GM20000 (cell line): ENCODE data around the gene HK3.

Experiments used
- DNase-seq: peaks from one replicate; pipeline ENCODE4 v3.0.0; 2012; ENCODE audit warnings: low spot score
- TF ChIP-seq, protein P1 (sequence below): IDR thresholded peaks from 2 replicates; pipeline ENCODE4 v1.5.1; 2012; ENCODE audit warnings: mild to moderate bottlenecking, control low read depth; ENCODE audit errors: extremely low read depth, missing control alignments

Gene HK3

DNA sequence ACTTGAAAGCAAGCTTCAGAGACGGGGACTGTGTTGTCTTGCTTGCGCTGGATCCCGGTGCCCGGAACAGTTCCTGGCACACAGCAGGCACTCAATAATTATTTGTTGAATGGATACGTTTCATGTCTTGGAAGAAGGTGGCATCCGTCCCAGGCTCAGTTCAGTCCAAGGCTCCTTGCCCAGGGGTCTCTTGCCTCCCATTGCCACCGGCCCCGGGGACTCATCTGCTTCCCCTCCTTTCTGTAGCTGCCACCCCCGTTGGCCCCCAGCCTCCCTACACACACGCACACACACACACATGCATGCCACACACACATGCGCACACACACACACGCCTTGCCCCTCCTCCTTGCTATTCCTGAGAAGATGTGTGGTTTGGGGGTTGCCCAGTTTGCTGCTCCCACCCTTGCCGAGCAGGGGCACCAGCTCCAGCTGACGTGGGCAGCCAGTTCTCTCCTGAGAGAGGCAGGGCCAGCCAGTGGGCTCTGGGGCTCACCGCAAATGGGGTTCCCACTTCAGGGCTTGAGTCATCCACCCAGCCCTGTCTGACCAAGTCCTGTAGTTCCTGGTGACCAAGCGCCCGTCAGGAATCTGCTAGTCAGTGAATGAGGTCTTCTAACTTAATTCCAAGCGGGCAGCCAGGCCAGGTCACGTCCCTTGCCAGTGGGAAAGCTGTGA, 41.8 kb downstream of the HK3 start:
- DNase-seq: no peak
- TF ChIP-seq, protein P1, sequence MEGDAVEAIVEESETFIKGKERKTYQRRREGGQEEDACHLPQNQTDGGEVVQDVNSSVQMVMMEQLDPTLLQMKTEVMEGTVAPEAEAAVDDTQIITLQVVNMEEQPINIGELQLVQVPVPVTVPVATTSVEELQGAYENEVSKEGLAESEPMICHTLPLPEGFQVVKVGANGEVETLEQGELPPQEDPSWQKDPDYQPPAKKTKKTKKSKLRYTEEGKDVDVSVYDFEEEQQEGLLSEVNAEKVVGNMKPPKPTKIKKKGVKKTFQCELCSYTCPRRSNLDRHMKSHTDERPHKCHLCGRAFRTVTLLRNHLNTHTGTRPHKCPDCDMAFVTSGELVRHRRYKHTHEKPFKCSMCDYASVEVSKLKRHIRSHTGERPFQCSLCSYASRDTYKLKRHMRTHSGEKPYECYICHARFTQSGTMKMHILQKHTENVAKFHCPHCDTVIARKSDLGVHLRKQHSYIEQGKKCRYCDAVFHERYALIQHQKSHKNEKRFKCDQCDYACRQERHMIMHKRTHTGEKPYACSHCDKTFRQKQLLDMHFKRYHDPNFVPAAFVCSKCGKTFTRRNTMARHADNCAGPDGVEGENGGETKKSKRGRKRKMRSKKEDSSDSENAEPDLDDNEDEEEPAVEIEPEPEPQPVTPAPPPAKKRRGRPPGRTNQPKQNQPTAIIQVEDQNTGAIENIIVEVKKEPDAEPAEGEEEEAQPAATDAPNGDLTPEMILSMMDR: no peak

DNA sequence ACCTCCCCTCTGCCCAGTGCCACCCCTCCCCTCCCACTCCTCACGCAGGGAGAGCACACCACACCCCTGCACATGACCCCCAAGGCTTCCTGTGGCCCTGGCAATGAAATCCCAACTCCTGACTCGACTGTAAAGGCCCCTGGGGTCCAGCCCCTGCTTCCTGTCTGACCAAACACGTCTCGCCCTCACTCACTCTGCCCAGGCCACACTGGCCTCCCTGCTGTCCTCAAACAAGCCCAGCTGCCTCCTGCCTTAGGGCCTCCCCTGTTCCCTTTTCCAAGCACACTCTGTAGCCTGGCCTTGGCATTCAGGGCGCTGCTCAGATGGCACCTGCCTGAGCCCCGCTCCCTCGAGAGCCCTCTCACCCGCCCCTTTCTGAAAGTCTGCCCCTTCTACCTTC, 42.4 kb downstream of the HK3 start:
- TF ChIP-seq, protein P1: no peak

DNA sequence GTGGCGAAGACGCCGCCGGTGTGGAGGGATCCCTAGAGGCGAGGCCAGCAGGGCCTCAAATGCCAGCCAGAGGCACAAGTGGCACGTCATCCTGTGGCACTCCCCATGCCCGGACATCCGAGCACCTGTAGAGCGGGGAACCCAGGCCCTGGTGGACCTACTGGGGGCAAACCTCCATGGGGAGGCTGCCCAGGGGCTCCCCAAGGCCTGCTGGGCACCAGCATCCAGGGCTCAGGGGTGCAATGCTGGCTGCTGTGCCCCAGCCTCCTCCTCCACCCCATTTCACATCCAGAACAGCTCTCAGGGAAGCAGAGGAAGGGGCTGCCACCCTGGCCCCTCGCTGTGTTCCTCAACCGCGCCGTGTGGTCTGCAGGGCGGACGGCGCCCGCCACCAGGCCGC, 43.5 kb downstream of the HK3 start:
- no peak for DNase-seq

More for the DNA sequence above, 42.4 kb downstream of the HK3 start:
- DNase-seq: no peak

DNA sequence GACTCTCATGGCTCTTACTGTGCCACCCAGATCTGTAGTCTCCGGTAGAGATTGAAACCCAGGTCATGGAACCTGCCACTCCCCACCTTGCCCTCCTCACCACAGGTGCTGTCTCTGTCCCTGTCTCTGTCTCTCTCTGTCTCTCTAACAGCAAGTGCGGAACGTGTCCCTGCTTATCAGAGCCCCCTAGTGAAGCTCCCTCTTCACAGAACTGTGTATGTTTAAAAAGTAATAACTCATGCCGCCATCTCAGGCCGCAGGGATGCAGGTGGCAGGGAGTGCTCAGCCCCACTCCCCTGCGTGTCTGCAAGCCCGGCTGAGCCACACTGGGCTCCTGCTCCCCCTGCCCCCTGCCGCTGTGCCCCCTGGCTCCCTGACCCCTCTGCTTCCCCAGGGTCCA, 45.0 kb downstream of the HK3 start:
- TF ChIP-seq, protein P1: no peak
- no peak for DNase-seq

More for the DNA sequence above, 43.5 kb downstream of the HK3 start:
- TF ChIP-seq, protein P1: no peak

DNA sequence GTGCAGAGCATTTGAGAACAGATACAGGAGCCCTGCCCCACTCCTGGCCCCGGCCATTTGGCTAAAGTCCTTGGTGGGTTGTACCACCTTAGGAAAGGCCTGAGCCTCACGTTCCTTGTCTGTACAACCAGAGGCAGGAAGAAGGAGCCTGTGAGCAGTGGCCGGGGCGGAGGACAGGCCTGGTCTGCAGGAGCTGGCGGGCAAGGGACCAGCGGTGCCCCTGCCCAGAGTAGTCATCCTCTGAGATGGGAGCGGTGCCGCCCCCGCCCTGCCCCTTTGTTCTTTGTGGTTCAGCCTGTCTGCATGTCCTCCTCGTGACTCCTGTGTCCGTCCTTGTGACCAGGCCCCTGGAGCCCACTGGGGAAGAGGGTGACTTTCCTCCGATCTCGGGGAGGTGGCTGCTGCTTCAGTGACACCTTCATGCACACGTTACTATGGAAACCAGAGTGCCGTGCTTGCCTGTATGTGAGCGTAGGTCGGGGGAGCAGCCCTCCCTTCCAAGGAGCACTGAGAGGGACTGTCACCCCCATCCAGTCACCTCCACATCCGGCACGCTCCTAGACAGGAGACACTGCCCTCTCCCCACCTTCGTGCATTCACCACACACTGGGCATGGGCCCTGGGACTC, 45.9 kb downstream of the HK3 start:
- TF ChIP-seq, protein P1: no peak
- DNase-seq: no peak

DNA sequence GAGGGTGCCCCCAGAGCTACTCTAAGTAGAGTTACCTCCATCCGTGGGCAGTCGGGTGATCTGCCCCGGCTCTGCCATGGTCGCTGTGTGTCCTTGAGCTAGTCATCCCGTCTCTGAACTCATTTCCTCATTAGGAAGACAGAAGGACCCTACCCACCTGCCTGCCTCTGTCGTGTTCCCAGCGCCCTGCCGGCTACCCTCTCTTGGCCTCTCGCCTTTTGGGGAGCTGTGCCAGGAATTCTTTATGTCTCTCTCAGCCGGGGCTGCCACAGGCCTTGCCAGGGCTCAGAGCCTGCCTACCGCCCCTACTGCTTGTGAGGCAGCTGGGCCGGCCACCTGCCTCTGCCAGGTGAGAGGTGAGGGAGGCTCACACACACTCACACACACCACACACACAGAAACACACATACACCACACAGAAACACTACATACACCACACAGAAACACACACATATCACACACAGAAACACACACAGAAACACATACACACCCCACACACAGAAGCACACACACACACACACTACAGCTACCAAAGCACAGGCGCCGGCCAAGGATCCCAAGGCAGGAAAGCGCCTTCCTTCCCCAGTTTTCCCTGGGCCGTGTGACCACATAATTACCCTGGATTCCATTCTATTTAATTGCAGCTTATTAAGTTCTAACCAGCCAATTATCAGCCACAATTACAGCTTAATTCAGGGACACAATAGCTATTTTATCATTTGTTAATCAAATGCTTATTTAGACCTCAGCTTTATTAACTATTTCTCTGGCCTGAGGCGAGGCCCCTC, 47.1 kb downstream of the HK3 start:
- DNase-seq: no peak
- TF ChIP-seq, protein P1: no peak

DNA sequence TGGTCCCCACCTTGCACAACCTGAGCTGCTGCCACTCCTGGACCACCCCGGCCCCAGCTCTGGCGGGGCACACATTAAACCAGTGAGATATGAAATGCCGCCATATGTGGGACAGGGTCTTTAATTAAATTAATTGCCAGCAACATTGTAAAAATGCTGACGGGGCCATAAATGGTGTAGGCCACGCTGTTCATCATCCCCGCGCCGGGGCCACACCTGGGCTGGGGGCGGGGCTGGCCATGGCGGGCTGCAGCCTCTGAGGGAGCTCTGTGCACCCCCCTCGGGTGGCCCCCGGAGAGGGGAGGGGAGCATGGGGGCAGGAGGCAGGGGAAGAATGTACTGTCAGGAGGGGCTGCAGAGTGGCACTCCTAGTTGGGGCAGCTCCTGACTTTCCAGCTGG, 47.8 kb downstream of the HK3 start:
- TF ChIP-seq, protein P1: no peak
- no peak for DNase-seq
